ENCODE measurements around the gene PSKH1.

PSKH1 gene

GRCh38 chr16:67923414-67924116 is 30.5 kb downstream of the PSKH1 start:
- H3K4me3 ChIP-seq (ENCODE audit: control insufficient read depth, low read depth, low read length): no peak overlapping the region
- no peak for DNase-seq (ENCODE audit: low read depth)
- TF ChIP-seq CTCF (conservative IDR thresholded peaks at IDR 0.05; ENCODE audit: control insufficient read depth, insufficient read depth, low read depth, low read length): no peak

- no peak for DNase-seq (ENCODE audit: low read depth)
- TF ChIP-seq CTCF (conservative IDR thresholded peaks at IDR 0.05; ENCODE audit: control insufficient read depth, insufficient read depth, low read depth, low read length): no peak
- H3K4me3 ChIP-seq (ENCODE audit: control insufficient read depth, low read depth, low read length): no peak overlapping the region
Measured at GRCh38 chr16:67924140-67924906, 31.3 kb downstream of the PSKH1 start.

GRCh38 chr16:67926181-67926750 is 33.2 kb downstream of the PSKH1 start:
- peak; percentile 65 for DNase-seq (ENCODE audit: low read depth)
- no peak overlapping the region for H3K4me3 ChIP-seq (ENCODE audit: control insufficient read depth, low read depth, low read length)
- no peak for TF ChIP-seq CTCF (conservative IDR thresholded peaks at IDR 0.05; ENCODE audit: control insufficient read depth, insufficient read depth, low read depth, low read length)

GRCh38 chr16:67927131-67927941 is 34.3 kb downstream of the PSKH1 start:
- DNase-seq (ENCODE audit: low read depth): no peak
- H3K4me3 ChIP-seq (ENCODE audit: control insufficient read depth, low read depth, low read length): no peak overlapping the region
- no peak for TF ChIP-seq CTCF (conservative IDR thresholded peaks at IDR 0.05; ENCODE audit: control insufficient read depth, insufficient read depth, low read depth, low read length)

GRCh38 chr16:67928147-67928546 is 35.1 kb downstream of the PSKH1 start:
- TF ChIP-seq CTCF (conservative IDR thresholded peaks at IDR 0.05; ENCODE audit: control insufficient read depth, insufficient read depth, low read depth, low read length): no peak
- no peak for DNase-seq (ENCODE audit: low read depth)
- no peak overlapping the region for H3K4me3 ChIP-seq (ENCODE audit: control insufficient read depth, low read depth, low read length)

All from fibroblast of mammary gland (primary cell).